Measurements from ENCODE around the gene DVL3. TPM values are rescaled to one million over a fixed set of nuclear protein-coding genes. Genes with fewer than 3 reads are reported as not detected.

Gene DVL3
- total and polyA plus RNA-seq, 2 donors (not counting 1 experiment from before 2014, with no cell fraction given): 42.7 to 92.0 TPM

- Histone ChIP-seq H4K20me1 (ENCODE audit: control insufficient read depth, insufficient read depth, low read length, poor library complexity, severe bottlenecking) (no peaks in the 10 kb centered on the region), H3K9ac (ENCODE audit: low read length) (no peak overlapping the region), H3K27me3 (replicated peaks in 1 of 4; ENCODE audit: control extremely low read depth in 1 of 4, control insufficient read depth in 3 of 4, insufficient read depth in 4 of 4, low read length in 3 of 4) (no peaks in the 10 kb centered on the region), H3K4me2 (replicated peaks; ENCODE audit: low read depth, low read length, poor library complexity, severe bottlenecking) (no peak overlapping the region), H3K4me1 (ENCODE audit: control insufficient read depth in 2 of 2, insufficient read depth in 2 of 2, low read length in 2 of 2) (peaks cover 4 to 8% of the 10 kb centered on the region in 2 donors), H3K27ac (ENCODE audit: low read length in 2 of 2) (no peak overlapping the region), H3K9me3 (ENCODE audit: control extremely low read depth in 1 of 3, control insufficient read depth in 2 of 3, insufficient read depth in 1 of 3, low read length in 2 of 3) (no peaks in the 10 kb centered on the region), H3K36me3 (replicated peaks in 1 of 2; ENCODE audit: control extremely low read depth in 1 of 2, control insufficient read depth in 1 of 2, extremely low read depth in 1 of 2, insufficient read depth in 2 of 2, low read length in 1 of 2) (peaks cover 0 to 39% of the 10 kb centered on the region in 2 experiments), H3K4me3 (ENCODE audit: control extremely low read depth in 1 of 5, extremely low read depth in 1 of 5, insufficient read depth in 1 of 5, low read depth in 2 of 5, low read length in 4 of 5) (no peak overlapping the region), H3K79me2 (ENCODE audit: control insufficient read depth, insufficient read depth, low read length) (peaks cover 10% of the 10 kb centered on the region), H2AFZ (ENCODE audit: insufficient read depth, low read depth, low read length, poor library complexity, severe bottlenecking) (no peak overlapping the region)
- WGBS (ENCODE audit: insufficient coverage): 97% methylated on average over 45 of the region's 66 CpGs
- peaks cover 7% of the 10 kb centered on the region for H3K4me1 Mint-ChIP-seq
- H3K4me3 Mint-ChIP-seq: no peak overlapping the region
- intact Hi-C loops (cut with micrococcal nuclease): no loop called here
- ChIA-PET CTCF (no interaction called here), POLR2A (no interaction called here)
- ATAC-seq (ENCODE audit: low read depth) (no peak), DNase-seq (no peak)
- TF ChIP-seq, protein P1, sequence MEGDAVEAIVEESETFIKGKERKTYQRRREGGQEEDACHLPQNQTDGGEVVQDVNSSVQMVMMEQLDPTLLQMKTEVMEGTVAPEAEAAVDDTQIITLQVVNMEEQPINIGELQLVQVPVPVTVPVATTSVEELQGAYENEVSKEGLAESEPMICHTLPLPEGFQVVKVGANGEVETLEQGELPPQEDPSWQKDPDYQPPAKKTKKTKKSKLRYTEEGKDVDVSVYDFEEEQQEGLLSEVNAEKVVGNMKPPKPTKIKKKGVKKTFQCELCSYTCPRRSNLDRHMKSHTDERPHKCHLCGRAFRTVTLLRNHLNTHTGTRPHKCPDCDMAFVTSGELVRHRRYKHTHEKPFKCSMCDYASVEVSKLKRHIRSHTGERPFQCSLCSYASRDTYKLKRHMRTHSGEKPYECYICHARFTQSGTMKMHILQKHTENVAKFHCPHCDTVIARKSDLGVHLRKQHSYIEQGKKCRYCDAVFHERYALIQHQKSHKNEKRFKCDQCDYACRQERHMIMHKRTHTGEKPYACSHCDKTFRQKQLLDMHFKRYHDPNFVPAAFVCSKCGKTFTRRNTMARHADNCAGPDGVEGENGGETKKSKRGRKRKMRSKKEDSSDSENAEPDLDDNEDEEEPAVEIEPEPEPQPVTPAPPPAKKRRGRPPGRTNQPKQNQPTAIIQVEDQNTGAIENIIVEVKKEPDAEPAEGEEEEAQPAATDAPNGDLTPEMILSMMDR (IDR thresholded peaks at IDR 0.05): no peak
- TF ChIP-seq EZH2 (IDR thresholded peaks at IDR 0.05; ENCODE audit: borderline replicate concordance, insufficient read depth, low read depth, low read length, poor library complexity, severe bottlenecking): no peak
- H3K9me3 Mint-ChIP-seq (ENCODE audit: insufficient read depth): no peaks in the 10 kb centered on the region
- no peaks in the 10 kb centered on the region for H3K27me3 Mint-ChIP-seq
- no peak overlapping the region for H3K27ac Mint-ChIP-seq
Observed at GRCh38 chr3:184169896-184170875, 15.0 kb downstream of the DVL3 start.

DNA sequence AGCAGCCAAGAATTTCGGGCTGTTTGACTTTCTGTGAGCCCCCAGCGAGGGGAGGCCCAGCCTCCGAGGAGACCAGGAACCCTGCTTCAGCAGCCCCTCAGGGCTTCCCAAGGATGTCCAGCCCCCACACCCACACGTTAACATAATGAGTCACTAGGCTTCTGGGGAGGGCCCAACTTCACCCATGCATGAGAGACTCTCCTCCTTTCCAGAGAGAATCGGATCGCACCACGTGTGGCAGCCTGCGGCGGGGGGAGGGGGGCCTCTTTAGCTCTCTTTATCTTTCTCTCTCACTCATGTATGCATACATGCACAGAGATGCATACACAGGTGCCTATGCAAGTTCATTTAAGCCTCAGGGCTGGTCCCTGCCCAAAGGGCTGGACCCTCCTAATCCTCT lies 16.4 kb downstream of the DVL3 start:
- ChIA-PET CTCF (interaction anchor here (1.6 to 2.3 kb wide), 2 partner anchors 14 to 27 kb away, joined by 3 to 8 read pairs; no protein-coding TSS in a partner anchor), POLR2A (no interaction called here)
- TF ChIP-seq EZH2 (IDR thresholded peaks at IDR 0.05; ENCODE audit: borderline replicate concordance, insufficient read depth, low read depth, low read length, poor library complexity, severe bottlenecking): no peak
- TF ChIP-seq, protein P1 (IDR thresholded peaks at IDR 0.05): no peak
- DNase-seq (no peak), ATAC-seq (ENCODE audit: low read depth) (no peak)
- Histone ChIP-seq H3K79me2 (ENCODE audit: control insufficient read depth, insufficient read depth, low read length) (peaks cover 19% of the 10 kb centered on the region), H3K9ac (ENCODE audit: low read length) (no peak overlapping the region), H3K27me3 (replicated peaks in 1 of 4; ENCODE audit: control extremely low read depth in 1 of 4, control insufficient read depth in 3 of 4, insufficient read depth in 4 of 4, low read length in 3 of 4) (no peaks in the 10 kb centered on the region), H3K27ac (ENCODE audit: low read length in 2 of 2) (no peak overlapping the region), H4K20me1 (ENCODE audit: control insufficient read depth, insufficient read depth, low read length, poor library complexity, severe bottlenecking) (no peaks in the 10 kb centered on the region), H3K4me1 (ENCODE audit: control insufficient read depth in 2 of 2, insufficient read depth in 2 of 2, low read length in 2 of 2) (peaks cover 16 to 22% of the 10 kb centered on the region in 2 donors), H3K36me3 (replicated peaks in 1 of 2; ENCODE audit: control extremely low read depth in 1 of 2, control insufficient read depth in 1 of 2, extremely low read depth in 1 of 2, insufficient read depth in 2 of 2, low read length in 1 of 2) (peaks cover 0 to 25% of the 10 kb centered on the region in 2 experiments), H3K9me3 (ENCODE audit: control extremely low read depth in 1 of 3, control insufficient read depth in 2 of 3, insufficient read depth in 1 of 3, low read length in 2 of 3) (no peaks in the 10 kb centered on the region), H3K4me2 (replicated peaks; ENCODE audit: low read depth, low read length, poor library complexity, severe bottlenecking) (no peak overlapping the region), H3K4me3 (ENCODE audit: control extremely low read depth in 1 of 5, extremely low read depth in 1 of 5, insufficient read depth in 1 of 5, low read depth in 2 of 5, low read length in 4 of 5) (no peak overlapping the region), H2AFZ (ENCODE audit: insufficient read depth, low read depth, low read length, poor library complexity, severe bottlenecking) (no peak overlapping the region)
- H3K9me3 Mint-ChIP-seq (ENCODE audit: insufficient read depth): no peaks in the 10 kb centered on the region
- H3K27ac Mint-ChIP-seq: no peak overlapping the region
- 72% methylated on average over 7 of the region's 9 CpGs for whole genome bisulfite sequencing (ENCODE audit: insufficient coverage)
- peaks cover 21% of the 10 kb centered on the region for H3K4me1 Mint-ChIP-seq
- intact Hi-C loops (cut with micrococcal nuclease): no loop called here
- no peaks in the 10 kb centered on the region for H3K27me3 Mint-ChIP-seq
- no peak overlapping the region for H3K4me3 Mint-ChIP-seq
